GM12878 (cell line): ENCODE measurements around the gene PXDC1. TPM values are rescaled to one million over a fixed set of nuclear protein-coding genes. Genes with fewer than 3 reads are reported as not detected.

Experiments used
- ATAC-seq: fragments of 200-7000 bp; cut with Tn5 transposase; 3 replicates; pipeline ENCODE4 v1.9.1; 2020; ENCODE audit warnings: mild to moderate bottlenecking, moderate library complexity
- BruUV-seq: library from RNA; stranded (reverse); fragments of 400-500 nt; replicated peaks from 2 replicates; lab custom pipeline; 2021; lab: Mats Ljungman, UMichigan
- CTCF ChIA-PET: fragments of 300-600 bp; sonication (Branson Sonifier 250); formaldehyde crosslinking; extraction: SDS; loops from one replicate; lab custom pipeline; 2021; ENCODE audit warnings: inconsistent platforms; lab: Yijun Ruan, JAX
- POLR2A ChIA-PET: fragments of 350-600 bp; formaldehyde crosslinking; extraction: SDS; loops from one replicate; lab custom pipeline; 2021; ENCODE audit warnings: inconsistent platforms; lab: Charles Lee
- RAD21 ChIA-PET: fragments of 300-600 bp; sonication (Branson Sonifier 250); formaldehyde crosslinking; loops from one replicate; lab custom pipeline; 2023; ENCODE audit warnings: antibody characterized with exemption; ENCODE audit not compliant: unreplicated experiment; lab: Charles Lee
- SMC1A ChIA-PET: fragments of 300-600 bp; sonication (Branson Sonifier 250); formaldehyde crosslinking; loops from one replicate; lab custom pipeline; 2023; ENCODE audit not compliant: unreplicated experiment, uncharacterized antibody; lab: Charles Lee
- DNase-seq: peaks from one replicate; pipeline ENCODE4 v3.0.0-alpha.2; 2011; ENCODE audit warnings: low read depth, low spot score
- FAIRE-seq: peaks from 3 replicates; lab custom pipeline; 2011; peaks lifted over from hg19 to GRCh38; lab: Jason Lieb, UNC
- H2AFZ ChIP-seq: 2 replicates; pipeline ENCODE4 v1.6.0; 2011; ENCODE audit warnings: low read depth, low read length, control low read depth; ENCODE audit not compliant: control insufficient read depth
- H3K27ac ChIP-seq: 2 replicates; pipeline ENCODE4 v1.5.1; 2011; ENCODE audit warnings: control low read depth; ENCODE audit not compliant: control insufficient read depth, insufficient read depth
- H3K27me3 ChIP-seq, 2 experiments: replicated peaks in 1 of 2; 2 replicates each; pipeline versions ENCODE4 v1.6.0 to v1.6.1; 2011; ENCODE audit warnings: low read length in 1 of 2; ENCODE audit not compliant: control insufficient read depth in 2 of 2, insufficient read depth in 2 of 2
- H3K36me3 ChIP-seq, 2 experiments: 2 replicates each; pipeline ENCODE4 v1.5.1; 2011; ENCODE audit warnings: low read length in 1 of 2; ENCODE audit not compliant: control insufficient read depth in 2 of 2, insufficient read depth in 2 of 2
- H3K4me1 ChIP-seq: 2 replicates; pipeline ENCODE4 v1.6.1; 2011; ENCODE audit warnings: mild to moderate bottlenecking, low read length, moderate library complexity, mixed read lengths; ENCODE audit not compliant: control insufficient read depth, insufficient read depth
- H3K4me2 ChIP-seq: 2 replicates; pipeline ENCODE4 v1.6.0; 2011; ENCODE audit warnings: control low read depth; ENCODE audit not compliant: control insufficient read depth, insufficient read depth
- H3K4me3 ChIP-seq: fragments of 200-600 bp; sonication (generic); 2 replicates; pipeline ENCODE4 v1.5.1; 2016
- H3K79me2 ChIP-seq: 2 replicates; pipeline ENCODE4 v1.6.0; 2011; ENCODE audit warnings: low read length; ENCODE audit not compliant: control insufficient read depth, insufficient read depth
- H3K9ac ChIP-seq: 2 replicates; pipeline ENCODE4 v1.8.0; 2011; ENCODE audit warnings: low read length, control low read depth, mixed read lengths; ENCODE audit not compliant: control insufficient read depth, insufficient read depth
- H3K9me3 ChIP-seq: replicated peaks from 3 replicates; pipeline ENCODE4 v1.5.1; 2011; ENCODE audit warnings: mild to moderate bottlenecking, low read length; ENCODE audit not compliant: control insufficient read depth, insufficient read depth
- H4K20me1 ChIP-seq: 2 replicates; pipeline ENCODE4 v1.6.0; 2011; ENCODE audit not compliant: control insufficient read depth, insufficient read depth
- MTA3 ChIP-seq: IDR thresholded peaks from 2 replicates; pipeline ENCODE4 v1.6.1; 2012; ENCODE audit warnings: low read length, inconsistent platforms, borderline replicate concordance
- WGBS: methylation state at CpG from one replicate; pipeline ENCODE4 v1.1.6; 2016; ENCODE audit warnings: low lambda C conversion rate; ENCODE audit not compliant: insufficient replicate concordance, insufficient coverage; ENCODE audit errors: missing lambda C conversion rate; 5-methylcytosine and 5-hydroxymethylcytosine counted together
- in situ Hi-C: fragments of 300-500 bp; cut with MboI; formaldehyde crosslinking; loops from 9 replicates; pipeline ENCODE4 v1.14.3; 2018; ENCODE audit warnings: mixed read lengths
- intact Hi-C: fragments of 100-400 bp; cut with micrococcal nuclease; formaldehyde crosslinking; loops from one replicate; pipeline ENCODE4 v1.14.2; 2022; ENCODE audit not compliant: unreplicated experiment
- polyA plus RNA-seq, 11 experiments: library from polyadenylated mRNA; depleted of rRNA in 4 of 11; unstranded in 6 of 11; stranded (reverse) in 5 of 11; fragments of >200 nt; fragmentation: Nextera tagmentation in 4 of 11; fragmentation: Illumina TruSeq in 1 of 11; extraction: Ambion mirVana in 4 of 11; extraction: Trizol in 1 of 11; gene quantifications; 1 replicate in 1 of 11; 2 replicates in 10 of 11; pipeline versions ENCODE4 v1.2.1 to v1.2.3, GENCODE V29; 2011 to 2016; ENCODE audit warnings: inconsistent platforms in 2 of 11, missing spikeins in 2 of 11, low read depth in 1 of 11
- total RNA-seq, 4 experiments: library from RNA; depleted of rRNA in 3 of 4; stranded (reverse); fragments of >200 nt in 3 of 4; fragmentation: Illumina TruSeq in 1 of 4; extraction: Trizol in 1 of 4; gene quantifications; 2 replicates each; pipeline versions ENCODE4 v1.2.1 to v1.2.3, GENCODE V29; 2013 to 2021
- TF ChIP-seq, protein P1 (sequence below): fragments of 450-650 bp; IDR thresholded peaks from 2 replicates; pipeline ENCODE4 v1.6.1; 2016; ENCODE audit warnings: mild to moderate bottlenecking
- TF ChIP-seq, protein P2 (sequence below): IDR thresholded peaks from 2 replicates; pipeline ENCODE4 v1.6.1; 2012; ENCODE audit warnings: low read length, inconsistent platforms

Gene PXDC1
- total and polyA plus RNA-seq, 10 of the 15 experiments (the other 5 are each of a cell fraction or from before 2014, with no cell fraction given): 0.03 to 0.72 (median 0.32) TPM; not detected in 2

DNA sequence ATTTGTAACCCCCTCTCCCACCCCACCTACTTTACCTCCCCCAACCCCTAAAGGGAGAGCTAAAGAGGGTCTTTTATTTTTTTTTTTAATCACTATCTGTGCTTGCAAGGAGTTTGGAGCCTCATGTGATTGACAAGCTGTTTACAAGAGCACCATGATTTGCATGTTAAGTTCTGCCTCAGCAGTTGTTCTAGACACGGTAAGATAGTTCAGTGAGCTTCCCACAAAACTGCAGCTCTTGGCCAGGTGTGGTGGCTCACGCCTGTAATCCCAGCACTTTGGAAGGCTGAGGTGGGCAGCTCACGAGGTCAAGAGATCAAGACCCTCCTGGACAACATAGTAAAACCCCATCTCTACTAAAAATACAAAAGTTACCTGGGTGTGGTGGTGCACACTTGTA is 5.0 kb upstream of the PXDC1 start:
- WGBS: 0% methylated on average over 3 of the region's 3 CpGs
- in situ Hi-C loops (no loop called here), intact Hi-C loops (no loop called here)
- ChIA-PET SMC1A (interaction anchor here (0.9 kb wide), 1 partner anchor 197 kb away, joined by 3 read pairs; no protein-coding TSS in a partner anchor), CTCF (interaction anchor here (1.6 to 2.1 kb wide), 2 partner anchors 24 to 222 kb away, joined by 5 to 9 read pairs; no protein-coding TSS in a partner anchor), POLR2A (no interaction called here), RAD21 (no interaction called here)
- Histone ChIP-seq H3K9me3 (no peaks in the 10 kb centered on the region), H3K9ac (no peak overlapping the region), H2AFZ (no peak overlapping the region), H3K36me3 (no peaks in the 10 kb centered on the region), H3K4me2 (no peak overlapping the region), H3K27me3 (peaks cover 0 to 7% of the 10 kb centered on the region in 2 experiments; a peak in 3 of 4 replicates), H3K4me1 (no peaks in the 10 kb centered on the region; the same call in 1 of the 2 replicates), H3K4me3 (no peak overlapping the region), H4K20me1 (no peaks in the 10 kb centered on the region), H3K79me2 (no peaks in the 10 kb centered on the region), H3K27ac (no peak overlapping the region)
- ATAC-seq: no peak
- no peak for FAIRE-seq
- BruUV-seq: no TSS peak
- TF ChIP-seq, protein P1, sequence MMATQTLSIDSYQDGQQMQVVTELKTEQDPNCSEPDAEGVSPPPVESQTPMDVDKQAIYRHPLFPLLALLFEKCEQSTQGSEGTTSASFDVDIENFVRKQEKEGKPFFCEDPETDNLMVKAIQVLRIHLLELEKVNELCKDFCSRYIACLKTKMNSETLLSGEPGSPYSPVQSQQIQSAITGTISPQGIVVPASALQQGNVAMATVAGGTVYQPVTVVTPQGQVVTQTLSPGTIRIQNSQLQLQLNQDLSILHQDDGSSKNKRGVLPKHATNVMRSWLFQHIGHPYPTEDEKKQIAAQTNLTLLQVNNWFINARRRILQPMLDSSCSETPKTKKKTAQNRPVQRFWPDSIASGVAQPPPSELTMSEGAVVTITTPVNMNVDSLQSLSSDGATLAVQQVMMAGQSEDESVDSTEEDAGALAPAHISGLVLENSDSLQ: peak; percentile 58
- no peak for TF ChIP-seq MTA3
- TF ChIP-seq, protein P2, sequence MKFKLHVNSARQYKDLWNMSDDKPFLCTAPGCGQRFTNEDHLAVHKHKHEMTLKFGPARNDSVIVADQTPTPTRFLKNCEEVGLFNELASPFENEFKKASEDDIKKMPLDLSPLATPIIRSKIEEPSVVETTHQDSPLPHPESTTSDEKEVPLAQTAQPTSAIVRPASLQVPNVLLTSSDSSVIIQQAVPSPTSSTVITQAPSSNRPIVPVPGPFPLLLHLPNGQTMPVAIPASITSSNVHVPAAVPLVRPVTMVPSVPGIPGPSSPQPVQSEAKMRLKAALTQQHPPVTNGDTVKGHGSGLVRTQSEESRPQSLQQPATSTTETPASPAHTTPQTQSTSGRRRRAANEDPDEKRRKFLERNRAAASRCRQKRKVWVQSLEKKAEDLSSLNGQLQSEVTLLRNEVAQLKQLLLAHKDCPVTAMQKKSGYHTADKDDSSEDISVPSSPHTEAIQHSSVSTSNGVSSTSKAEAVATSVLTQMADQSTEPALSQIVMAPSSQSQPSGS: no peak
- no peak for DNase-seq
